Measurements from ENCODE around the gene MVB12B.

- TF ChIP-seq CTCF (IDR thresholded peaks at IDR 0.05) (no peak), POLR2A (IDR thresholded peaks at IDR 0.05) (no peak), POLR2AphosphoS5 (IDR thresholded peaks at IDR 0.05; ENCODE audit: insufficient read depth in 1 of 2, low read depth in 1 of 2) (no peak)
Measured at GRCh38 chr9:126524353-126525077, 197.9 kb downstream of the MVB12B start.

Data from vagina (tissue), 2 donors.